ENCODE data around the gene HELT.

HELT gene

GRCh38 chr4:185004562-185005218 is 13.6 kb upstream of the HELT start:
- no peak for DNase-seq (ENCODE audit: low spot score)
- TF ChIP-seq CTCF (IDR thresholded peaks at IDR 0.05; ENCODE audit: extremely low read depth, missing control alignments) = no peak

DNA sequence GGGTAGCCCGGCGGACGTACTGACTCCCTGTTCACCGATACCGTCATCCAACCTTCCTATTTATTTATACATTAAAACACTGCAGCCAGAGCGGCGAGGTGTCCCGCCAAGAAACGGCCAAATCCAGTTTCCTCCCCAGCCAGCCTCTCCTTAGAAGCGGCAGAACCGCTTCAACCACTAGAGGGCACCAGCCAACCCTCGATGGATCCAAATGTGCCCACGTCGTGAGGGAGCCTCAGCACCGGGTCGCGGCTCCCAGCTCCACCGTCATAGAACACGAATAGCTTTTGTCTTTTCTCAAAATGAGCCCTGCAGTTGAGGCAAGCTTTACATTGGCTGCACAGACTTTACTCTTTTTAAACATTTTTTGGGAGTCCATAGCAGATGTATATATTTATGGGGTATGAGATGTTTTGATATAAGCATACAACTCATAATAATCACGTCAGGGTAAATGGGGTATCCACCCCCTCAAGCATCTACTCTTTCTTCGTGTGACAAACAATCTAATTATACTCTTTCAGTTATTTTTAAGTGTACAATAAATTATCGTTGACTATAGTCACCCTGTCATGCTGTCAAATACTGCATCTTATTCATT is 13.0 kb upstream of the HELT start:
- peak; percentile 83 for TF ChIP-seq CTCF (IDR thresholded peaks at IDR 0.05; ENCODE audit: extremely low read depth, missing control alignments)
- peak; percentile 85 for DNase-seq (ENCODE audit: low spot score)

- peak; percentile 18 for TF ChIP-seq CTCF (IDR thresholded peaks at IDR 0.05; ENCODE audit: extremely low read depth, missing control alignments)
- no peak for DNase-seq (ENCODE audit: low spot score)
Observed at GRCh38 chr4:185011408-185011807, 6.9 kb upstream of the HELT start.

DNA sequence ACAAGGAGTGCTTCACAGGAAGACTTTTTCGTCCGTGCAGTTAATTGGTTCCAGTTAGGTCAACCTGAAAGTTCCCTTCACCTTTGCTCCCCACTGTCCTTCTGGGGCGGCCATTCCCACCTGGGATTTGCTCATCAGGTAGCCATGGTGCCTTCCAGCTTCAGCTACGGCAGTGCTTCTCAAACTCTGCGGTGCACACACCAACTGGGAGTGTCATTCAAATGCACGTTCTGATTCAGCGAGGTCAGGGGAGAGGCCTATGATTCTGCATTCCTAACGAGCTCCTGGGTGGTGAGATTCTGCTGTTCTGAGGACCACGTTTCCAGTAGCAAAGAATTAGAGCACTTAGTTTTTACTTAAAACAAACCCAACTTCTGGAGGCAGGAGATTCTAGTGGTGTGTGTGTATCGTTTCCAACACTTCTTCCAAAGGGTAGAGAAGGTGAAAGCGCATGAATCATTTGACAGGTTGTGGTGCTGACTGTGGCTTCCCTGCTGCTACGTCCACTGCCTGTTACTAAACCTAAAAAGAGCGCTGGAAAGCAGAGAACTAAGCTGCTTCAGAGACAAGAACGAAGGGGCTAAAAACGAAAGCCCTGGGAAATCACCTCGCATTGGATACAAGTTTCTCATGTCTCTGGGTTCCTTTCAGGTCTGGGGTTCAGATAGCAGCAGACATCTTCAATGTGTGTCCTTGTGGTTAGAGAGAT is 4.7 kb upstream of the HELT start:
- no peak for TF ChIP-seq CTCF (IDR thresholded peaks at IDR 0.05; ENCODE audit: extremely low read depth, missing control alignments)
- no peak for DNase-seq (ENCODE audit: low spot score)

DNA sequence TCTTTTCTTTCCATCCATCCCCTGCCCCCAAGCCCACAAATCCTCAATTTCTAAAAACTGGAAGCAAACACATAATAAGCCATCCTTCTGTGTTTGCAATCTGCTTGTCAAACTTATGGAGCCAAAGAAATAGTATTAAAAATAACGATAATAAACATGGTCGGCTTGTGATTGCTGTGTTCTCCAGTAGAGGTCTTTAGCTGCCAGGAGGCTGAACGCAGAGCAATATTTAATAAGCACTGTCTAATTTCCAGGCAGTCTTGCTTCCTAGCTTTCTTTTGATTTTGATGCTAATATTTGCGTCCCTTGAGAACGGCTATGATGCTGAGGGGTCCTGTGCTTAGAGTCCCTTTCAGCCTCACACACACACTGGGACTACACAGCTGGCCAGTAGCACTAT is 3.2 kb upstream of the HELT start:
- no peak for DNase-seq (ENCODE audit: low spot score)
- TF ChIP-seq CTCF (IDR thresholded peaks at IDR 0.05; ENCODE audit: extremely low read depth, missing control alignments) = no peak

GRCh38 chr4:185016101-185016940 is 2.0 kb upstream of the HELT start:
- DNase-seq (ENCODE audit: low spot score) = no peak
- no peak for TF ChIP-seq CTCF (IDR thresholded peaks at IDR 0.05; ENCODE audit: extremely low read depth, missing control alignments)

All from GM20000 (cell line).